Omental fat pad (tissue), 4 donors: Measurements from ENCODE around the gene DHH. TPM values are rescaled to one million over a fixed set of nuclear protein-coding genes. Genes with fewer than 3 reads are reported as not detected.

ENCODE experiments used
- ATAC-seq: fragments of 150-250 bp; one replicate; pipeline ENCODE4 v1.9.1; 2016; ENCODE audit warnings: mild to moderate bottlenecking, moderate library complexity; ENCODE audit not compliant: low FRiP score
- DNase-seq: peaks from one replicate; pipeline ENCODE4 v3.0.0-alpha.2; 2019; ENCODE audit warnings: low spot score
- total RNA-seq, 4 donors: library from RNA; depleted of rRNA; stranded (reverse); fragments of >200 nt; gene quantifications; one replicate each; pipeline ENCODE4 v1.1.0, GENCODE V29; 2016
- TF ChIP-seq, protein P1 (sequence below), 3 donors: fragments of 450-650 bp; IDR thresholded peaks; one replicate each; pipeline ENCODE4 v1.5.1; 2016 to 2017; ENCODE audit warnings: antibody characterized with exemption in 3 of 3, mild to moderate bottlenecking in 3 of 3, moderate library complexity in 2 of 3

The DHH gene
- total RNA-seq, 4 donors from 2014 or later: 0.72 to 2.0 (median 1.3) TPM

DNA sequence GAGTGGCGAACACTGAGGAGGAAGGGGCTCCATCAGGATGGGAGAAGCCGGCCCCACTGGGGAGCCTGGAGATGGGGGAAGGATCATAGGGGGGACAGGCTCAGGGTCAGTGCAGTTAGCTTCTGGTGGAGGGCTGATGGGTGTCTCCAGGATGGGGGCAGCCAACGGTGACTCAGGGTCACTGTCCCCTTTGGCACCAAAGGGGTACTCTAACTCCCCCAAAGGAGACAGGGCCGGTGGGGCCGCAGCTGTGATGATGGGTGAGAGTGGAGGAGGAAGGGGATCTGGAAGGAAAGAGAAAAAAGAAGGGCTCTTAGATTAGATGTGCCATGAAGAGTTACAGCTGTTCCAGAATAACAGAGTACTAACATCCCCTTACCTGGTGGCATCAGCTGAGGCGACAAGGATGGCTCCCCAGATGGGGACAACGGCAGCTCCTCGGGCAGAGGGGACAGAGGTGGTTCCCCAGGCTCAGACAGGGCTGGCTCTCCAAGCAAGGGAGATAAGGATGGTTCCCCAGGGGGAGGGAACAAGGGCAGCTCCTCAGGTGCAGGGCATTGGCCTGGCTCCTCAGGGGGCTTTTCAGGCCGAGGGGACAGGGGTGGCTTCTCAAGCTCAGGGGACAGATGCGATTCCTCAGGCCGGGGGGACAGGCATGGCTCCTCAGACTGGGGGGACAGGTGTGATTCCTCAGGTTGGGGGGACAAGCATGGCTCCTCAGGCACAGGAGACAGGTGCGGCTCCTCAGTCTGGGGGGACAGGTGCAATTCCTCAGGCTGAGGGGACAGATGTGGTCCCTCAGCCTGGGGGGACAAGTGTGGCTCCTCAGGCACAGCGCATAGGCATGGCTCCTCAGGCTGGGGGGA is 43.9 kb downstream of the DHH start:
- ATAC-seq (no peak), DNase-seq (no peak)
- TF ChIP-seq, protein P1, sequence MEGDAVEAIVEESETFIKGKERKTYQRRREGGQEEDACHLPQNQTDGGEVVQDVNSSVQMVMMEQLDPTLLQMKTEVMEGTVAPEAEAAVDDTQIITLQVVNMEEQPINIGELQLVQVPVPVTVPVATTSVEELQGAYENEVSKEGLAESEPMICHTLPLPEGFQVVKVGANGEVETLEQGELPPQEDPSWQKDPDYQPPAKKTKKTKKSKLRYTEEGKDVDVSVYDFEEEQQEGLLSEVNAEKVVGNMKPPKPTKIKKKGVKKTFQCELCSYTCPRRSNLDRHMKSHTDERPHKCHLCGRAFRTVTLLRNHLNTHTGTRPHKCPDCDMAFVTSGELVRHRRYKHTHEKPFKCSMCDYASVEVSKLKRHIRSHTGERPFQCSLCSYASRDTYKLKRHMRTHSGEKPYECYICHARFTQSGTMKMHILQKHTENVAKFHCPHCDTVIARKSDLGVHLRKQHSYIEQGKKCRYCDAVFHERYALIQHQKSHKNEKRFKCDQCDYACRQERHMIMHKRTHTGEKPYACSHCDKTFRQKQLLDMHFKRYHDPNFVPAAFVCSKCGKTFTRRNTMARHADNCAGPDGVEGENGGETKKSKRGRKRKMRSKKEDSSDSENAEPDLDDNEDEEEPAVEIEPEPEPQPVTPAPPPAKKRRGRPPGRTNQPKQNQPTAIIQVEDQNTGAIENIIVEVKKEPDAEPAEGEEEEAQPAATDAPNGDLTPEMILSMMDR (IDR thresholded peaks at IDR 0.05): no peak

- DNase-seq (no peak), ATAC-seq (peak; percentile 56)
These were observed 44.9 kb downstream of the DHH start for GRCh38 chr12:49049566-49050224.

DNA sequence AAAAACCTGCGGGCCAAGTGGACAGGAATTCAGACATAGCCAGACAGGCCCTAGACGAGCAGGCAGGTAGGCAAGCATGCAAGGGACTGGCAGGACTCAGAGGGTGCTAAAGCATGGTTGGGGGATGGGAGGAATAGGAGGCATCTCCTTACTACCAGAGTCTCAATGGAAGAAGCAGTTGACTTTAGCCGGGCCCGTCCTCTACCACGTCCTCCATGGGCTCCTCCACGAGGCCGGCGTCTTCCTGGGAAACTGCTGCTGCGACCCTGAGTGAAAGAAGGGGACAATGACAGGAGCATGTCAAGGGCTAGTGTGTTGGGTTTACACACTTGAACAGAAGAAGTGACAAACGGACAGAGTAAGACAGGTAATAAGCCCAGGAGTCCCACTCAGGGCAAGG is 45.6 kb downstream of the DHH start:
- TF ChIP-seq, protein P1 (IDR thresholded peaks at IDR 0.05): no peak
- ATAC-seq (no peak), DNase-seq (no peak)

More at GRCh38 chr12:49049566-49050224, 44.9 kb downstream of the DHH start:
- TF ChIP-seq, protein P1 (IDR thresholded peaks at IDR 0.05): no peak

- no peak for DNase-seq
- TF ChIP-seq, protein P1 (IDR thresholded peaks at IDR 0.05): no peak
- no peak for ATAC-seq
These were observed 48.3 kb downstream of the DHH start for GRCh38 chr12:49046129-49046895.

GRCh38 chr12:49044660-49045059 is 49.9 kb downstream of the DHH start:
- ATAC-seq (no peak), DNase-seq (no peak)
- TF ChIP-seq, protein P1 (IDR thresholded peaks at IDR 0.05): no peak

DNA sequence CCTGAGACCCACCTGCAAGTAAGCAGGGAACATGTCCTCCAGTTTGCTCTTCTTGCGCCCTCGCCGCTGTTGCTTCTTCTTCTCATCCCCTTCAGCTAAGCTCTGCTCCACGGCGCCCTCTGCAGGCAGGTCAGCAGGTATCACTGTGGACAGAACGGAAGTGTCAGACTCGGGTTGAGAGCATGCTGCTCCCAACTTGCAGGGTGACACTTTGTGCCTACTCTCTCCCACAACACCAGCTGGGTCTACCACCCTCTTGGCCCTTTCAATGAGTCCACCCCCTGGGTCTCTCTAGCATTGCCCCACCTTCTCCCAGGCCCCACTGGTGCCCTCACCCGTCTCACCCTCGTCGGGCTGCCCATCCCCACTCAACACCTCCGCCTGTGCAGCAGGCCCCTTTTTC is 50.7 kb downstream of the DHH start:
- TF ChIP-seq, protein P1 (IDR thresholded peaks at IDR 0.05): no peak
- ATAC-seq (no peak), DNase-seq (peak; percentile 44)
